HG02642 (cell line): ENCODE measurements around the gene TNNI2.
"Not testable (repeated sequence)": the region's sequence is repeated elsewhere in the genome, so short reads cannot be mapped to it uniquely, and the experiment has no call there.

ENCODE experiments used
- ATAC-seq: cut with Tn5 transposase; IDR thresholded peaks from one replicate; pipeline ENCODE4 v1.9.1; 2021; ENCODE audit warnings: mild to moderate bottlenecking; ENCODE audit not compliant: unreplicated experiment, poor library complexity

Gene TNNI2

DNA sequence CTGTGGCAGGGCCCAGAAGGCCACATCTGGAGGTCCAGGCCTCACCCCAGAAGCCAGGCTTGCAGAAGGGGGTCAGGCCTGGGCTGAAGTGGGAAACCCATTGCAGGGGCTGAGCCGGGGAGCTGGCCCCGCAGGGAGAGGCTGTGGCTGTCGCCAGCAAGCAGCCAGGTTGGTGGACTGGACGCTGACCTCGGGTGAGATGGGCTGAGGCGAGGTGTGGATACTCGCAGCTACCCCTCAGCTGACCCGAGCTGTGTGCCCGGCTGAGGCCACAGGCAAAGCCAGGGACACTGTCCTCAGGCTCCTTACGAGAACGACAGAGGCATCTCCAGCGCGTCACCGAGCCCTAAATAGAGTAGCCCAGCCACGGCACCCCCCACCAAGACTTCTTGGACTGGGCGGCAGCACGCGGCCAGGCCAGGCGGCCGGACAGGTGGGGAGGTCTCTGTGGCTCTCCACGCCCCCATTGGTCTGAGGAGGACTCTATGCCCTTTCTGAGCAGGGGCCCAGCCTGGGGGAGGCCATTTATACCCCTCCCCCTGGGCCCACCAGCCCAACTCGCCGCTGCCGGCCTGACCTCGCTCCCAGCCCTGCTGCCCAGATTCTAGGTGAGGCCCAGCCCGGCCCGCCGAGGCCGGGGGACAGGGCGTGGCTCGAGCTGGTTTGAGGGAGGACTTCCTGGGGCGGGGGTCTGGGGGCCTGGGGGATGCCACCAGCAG, at the start of gene TNNI2:
TSS of gene TNNI2 (plus strand) at position 556 of the 719 bp plus-strand sequence. CDS start 716 bp downstream, outside the sequence.
- ATAC-seq, result no peak

DNA sequence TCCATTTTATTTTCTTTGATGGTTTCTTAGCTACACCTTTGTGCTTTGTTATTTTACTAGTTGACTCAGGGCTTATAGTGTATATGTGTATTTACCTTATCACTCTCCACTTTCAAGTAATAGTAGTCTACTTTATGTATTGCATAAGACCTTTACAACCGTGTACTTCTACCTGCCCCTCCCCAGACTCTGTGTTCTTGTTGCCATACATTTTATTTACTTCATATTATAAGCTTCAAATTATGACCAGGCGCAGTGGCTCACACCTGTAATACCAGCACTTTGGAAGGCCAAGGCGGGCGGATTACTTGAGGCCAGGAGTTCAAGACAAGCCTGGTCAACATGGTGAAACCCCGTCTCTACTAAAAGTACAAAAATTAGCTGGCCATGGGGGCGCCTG, 46.9 kb upstream of the TNNI2 start:
- no peak for ATAC-seq

DNA sequence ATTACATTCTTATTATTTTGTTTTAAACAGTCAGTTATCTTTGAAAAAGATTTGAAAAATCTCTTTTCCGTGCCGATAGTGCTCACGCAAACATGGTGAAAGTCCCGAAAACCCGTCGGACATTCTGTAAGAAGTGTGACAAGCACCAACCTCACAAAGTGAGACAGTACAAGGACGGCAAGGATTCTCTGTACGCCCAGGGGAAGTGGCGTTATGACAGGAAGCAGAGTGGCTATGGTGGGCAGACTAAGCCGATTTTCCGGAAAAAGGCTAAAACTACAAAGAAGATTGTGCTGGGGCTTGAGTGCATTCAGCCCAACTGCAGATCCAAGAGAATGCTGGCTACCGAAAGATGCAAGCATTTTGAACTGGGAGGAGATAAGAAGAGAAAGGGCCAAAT, 46.3 kb upstream of the TNNI2 start:
- no peak for ATAC-seq

DNA sequence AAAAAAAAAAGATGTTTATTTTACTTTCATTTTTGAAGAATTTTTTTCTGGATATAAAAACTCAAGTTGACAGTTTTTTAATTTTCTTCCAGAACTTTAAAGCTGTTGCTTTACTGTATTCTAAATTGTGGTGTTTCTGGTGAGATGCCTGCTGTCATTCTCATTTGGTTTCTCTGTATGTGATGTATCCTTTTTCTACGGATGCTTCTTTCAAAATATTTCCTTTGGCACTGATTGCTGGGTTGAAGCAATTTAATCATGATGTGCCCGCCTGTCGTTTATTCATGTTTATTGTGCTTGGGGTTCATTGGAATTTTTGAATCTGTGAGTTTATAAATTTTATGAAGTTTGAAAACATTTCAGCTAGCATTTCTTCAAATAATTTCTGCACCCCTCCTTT, 45.7 kb upstream of the TNNI2 start:
- ATAC-seq, result no peak

DNA sequence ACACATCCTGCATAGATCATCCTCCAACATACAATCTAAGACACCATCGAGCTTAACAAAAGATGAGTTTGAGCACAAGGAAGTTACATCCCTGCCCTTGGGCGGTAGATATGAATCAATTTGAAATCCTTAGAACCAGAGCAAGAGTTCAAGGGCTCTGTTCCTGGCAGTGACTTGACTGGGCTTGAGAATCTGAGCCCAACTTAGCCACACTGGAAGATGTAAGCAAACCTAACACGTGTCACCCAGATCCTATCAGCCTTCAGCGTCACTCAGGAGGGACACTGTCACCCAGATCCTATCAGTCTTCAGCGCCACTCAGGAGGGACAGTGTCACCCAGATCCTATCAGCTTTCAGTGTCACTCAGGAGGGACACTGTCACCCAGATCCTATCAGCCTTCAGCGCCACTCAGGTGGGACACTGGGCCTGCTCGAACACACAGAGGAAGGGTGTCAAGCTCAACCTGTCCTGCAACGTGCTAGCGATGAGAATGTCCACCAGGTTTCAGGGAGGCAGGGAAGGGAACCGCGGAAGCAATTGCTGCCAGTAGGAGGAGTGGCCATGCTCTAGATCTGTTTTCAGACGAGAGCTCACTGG, 42.3 kb upstream of the TNNI2 start:
- no peak for ATAC-seq

DNA sequence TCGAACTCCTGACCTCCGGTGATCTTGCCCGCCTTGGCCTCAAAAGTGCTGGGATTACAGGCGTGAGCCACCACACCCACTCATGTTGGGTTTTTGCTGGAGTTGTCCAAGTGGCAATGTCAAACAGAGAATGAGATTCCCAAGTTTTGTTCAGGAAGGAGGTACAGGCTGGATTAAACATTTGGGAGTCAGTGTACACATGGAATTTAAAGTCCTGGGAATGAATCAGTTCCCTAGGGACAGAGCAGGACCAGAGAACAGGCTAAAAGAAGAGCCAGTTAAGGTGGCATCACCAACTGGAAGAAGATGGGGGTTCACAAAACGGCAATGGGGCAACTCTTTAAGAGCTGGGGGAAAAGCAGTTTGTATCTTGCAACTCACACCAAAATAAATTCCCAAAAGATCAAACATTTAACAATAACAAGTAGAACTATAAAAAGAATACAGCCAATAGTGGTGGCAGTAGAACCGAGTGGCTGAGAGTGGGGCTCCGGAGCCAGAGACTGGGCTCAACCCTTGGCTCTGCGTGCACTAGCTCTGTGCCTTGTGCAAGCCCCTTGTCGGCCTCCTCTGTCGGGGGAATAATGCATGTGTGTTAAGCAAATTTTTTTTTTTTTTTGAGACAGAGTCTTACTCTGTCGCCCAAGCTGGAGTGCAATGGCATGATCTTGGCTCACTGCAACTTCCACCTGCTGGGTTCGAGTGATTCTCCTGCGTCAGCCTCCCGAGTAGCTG, 41.2 kb upstream of the TNNI2 start:
- ATAC-seq, result no peak

DNA sequence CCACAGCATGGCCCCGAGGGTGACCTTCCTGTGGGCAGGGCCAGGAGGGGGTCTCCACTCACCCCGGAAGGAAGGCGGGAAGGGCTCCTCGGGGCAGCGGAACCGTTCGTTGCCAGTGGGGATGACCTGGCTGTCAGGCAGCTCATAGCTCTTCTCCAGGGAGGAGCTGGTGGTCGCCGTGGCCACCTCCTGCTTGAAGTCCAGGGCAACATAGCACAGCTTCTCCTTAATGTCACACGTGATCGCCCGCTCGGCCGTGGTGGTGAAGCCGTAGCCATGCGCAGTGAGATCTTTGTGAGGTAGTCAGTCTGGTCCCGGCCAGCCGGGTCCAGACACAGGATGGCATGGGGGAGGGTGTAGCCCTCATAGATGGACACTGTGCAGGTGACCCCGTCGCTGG, 35.5 kb upstream of the TNNI2 start:
- no peak for ATAC-seq

DNA sequence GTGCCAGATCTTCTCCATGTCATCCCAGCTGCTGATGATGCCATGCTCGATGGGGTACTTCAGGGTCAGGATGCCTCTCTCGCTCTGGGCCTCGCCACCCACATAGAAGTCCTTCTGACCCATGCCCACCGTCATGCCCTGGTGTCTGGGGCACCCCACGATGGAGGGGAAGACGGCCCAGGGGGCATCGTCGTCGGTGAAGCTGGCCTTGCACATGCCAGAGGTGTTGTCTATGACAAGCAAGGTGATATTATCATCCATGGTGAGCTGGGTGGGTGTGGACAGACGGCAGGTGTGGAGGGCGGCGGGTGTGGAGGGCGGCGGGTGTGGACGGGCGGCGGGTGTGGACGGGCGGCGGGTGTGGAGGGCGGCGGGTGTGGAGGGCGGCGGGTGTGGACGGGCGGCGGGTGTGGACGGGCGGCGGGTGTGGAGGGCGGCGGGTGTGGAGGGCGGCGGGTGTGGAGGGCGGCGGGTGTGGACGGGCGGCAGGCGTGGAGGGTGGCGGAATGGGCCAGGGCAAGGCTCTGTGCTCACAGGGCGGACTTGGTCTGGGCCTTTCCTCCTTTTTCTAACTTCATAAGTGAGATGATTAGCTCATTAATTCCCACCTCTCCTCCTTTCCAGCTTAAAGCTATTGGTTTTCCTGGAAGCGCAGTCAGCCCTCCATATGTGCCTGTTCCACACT, 34.8 kb upstream of the TNNI2 start:
- ATAC-seq, result not testable (repeated sequence)

DNA sequence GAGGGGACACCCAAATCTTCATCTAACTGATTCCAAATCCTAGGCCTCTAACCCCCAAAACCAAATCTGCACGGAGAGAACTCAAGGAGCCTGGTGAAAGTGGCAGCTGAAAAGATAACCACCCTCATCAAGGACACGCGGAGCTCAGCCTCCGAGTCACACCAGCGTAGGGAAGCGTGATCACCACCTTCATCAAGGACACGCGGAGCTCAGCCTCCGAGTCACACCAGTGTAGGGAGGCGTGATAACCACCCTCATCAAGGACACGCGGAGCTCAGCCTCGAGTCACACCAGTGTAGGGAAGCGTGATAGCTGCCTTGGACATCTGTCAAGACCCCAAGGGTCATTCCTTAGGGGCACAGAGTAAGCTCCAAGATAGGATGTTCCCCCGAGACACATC, 33.3 kb upstream of the TNNI2 start:
- ATAC-seq, result no peak

DNA sequence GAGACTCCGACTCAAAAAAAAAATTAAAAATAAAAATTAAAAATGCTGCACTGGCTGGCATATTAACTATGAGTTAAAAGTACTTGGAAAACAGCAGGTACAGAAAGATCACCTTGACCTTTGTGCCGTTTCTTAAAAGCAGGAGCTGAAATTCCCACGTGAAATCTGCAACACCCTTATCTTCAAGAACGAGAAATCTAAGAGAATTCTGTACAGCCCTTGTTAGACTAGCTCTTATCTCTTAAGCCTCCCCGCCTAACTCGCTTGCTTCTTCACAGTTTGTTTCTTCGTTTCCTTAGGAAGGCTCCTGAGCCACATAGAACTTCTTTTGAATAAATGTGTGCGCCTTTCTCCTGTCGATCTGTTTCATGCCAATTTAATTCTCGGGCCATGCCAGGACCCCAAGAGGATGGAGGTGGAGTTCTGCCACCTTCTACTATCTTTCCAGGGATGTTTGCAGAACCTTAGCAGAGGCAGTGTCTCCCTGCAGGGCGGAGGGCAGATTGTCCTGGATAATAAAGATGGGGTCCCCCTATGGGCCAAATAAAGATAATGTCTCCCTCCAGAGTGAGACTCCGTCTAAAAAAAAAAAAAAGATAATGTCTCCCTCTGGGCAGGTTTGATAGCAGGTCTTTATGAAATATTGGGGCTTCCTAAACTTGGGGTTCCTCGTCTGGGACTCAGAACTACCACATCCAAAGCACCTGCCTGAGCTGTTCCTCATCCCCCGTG, 31.4 kb upstream of the TNNI2 start:
- ATAC-seq, result no peak

DNA sequence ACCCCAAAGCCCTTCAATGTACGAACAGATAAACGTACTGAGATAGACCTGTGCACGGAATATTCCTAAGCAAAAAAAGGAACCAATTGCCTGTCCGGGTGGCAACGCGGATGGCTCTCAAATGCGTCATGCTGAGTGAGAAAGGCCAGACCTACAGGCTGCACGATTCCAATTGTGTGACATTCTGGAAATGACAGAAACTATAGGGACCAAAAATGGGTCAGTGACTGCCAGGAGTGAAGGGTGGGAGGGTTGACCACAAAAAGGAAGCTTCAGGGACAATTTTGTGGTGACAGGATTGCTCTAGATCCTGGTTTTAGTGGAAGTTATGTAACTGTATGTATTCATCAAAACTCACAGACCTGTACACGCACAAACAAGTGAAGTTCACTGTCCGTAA, 28.0 kb upstream of the TNNI2 start:
- ATAC-seq, result no peak

DNA sequence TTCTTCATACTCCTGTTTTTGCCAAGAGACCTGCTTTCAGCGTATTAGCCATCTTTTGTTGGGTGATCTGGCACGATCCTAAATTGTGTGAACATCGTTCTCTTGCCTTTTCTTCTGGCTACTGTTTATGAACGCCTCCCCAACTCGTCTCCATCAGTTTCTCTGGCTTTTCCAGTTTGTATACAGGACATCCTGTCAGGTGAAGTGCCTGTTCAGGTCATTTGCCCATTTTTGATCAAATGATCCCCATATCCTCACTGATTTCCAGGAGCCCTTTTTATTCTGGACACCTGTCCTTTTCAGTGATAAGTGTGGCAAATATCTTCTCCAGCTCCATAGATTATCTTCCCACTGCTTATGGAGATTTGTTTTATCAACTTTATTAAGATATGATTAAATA, 26.5 kb upstream of the TNNI2 start:
- ATAC-seq, result no peak

DNA sequence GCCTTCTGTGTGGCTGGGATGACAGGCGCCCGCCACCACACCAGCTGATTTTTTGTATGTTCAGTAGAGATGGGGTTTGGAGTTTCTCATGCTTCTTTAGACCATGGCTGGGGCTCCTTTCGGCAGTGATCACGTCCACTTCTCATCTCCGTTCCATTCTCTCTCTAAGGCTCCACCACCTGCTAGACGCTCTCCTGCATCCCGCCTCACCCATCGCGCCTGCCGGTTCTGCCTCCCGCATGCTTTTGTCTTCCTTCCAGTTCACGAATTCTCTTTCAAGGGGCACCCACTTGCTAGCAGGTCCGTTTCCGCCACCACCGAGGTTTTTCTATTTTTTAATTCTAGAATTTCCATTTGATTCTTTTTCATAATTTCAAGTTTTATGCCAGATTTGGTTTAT, 26.0 kb upstream of the TNNI2 start:
- no peak for ATAC-seq

DNA sequence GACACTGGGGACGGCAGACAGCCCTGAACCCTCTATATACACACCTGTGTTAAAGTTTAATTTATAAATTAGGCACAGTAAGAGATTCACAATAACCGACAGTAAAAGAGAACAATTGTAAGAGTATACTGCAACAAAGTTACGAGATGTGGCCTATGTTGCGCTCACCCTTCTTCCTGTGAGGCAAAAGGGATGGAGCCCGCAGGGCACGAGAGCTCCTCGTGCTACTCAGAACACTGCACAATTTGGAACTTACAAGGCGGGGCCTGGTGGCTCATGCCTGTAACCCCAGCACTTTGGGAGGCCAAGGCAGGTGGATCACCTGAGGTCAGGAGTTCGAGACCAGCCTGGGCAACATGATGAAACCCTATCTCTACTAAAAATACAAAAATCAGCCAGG, 25.4 kb upstream of the TNNI2 start:
- not testable (repeated sequence) for ATAC-seq

DNA sequence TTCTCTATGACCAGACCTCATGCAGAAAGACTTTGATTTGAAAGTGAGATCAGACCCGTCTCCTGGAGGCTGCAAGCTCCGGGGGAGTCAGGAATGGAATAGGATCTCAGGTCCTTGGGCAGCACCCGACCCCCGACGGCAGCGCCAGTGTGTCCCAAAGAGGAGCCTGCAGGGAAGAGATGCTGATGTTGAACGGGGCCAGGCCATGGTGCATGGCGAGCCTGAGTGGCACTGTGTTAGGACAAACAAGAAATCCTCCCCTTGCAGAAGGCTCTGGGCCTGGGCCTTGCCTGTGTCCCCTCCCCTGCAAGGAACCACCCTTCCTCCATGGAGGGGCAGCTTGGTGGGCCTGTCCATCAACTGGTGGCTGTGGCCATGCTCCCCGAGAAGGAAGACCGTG, 24.1 kb upstream of the TNNI2 start:
- no peak for ATAC-seq

DNA sequence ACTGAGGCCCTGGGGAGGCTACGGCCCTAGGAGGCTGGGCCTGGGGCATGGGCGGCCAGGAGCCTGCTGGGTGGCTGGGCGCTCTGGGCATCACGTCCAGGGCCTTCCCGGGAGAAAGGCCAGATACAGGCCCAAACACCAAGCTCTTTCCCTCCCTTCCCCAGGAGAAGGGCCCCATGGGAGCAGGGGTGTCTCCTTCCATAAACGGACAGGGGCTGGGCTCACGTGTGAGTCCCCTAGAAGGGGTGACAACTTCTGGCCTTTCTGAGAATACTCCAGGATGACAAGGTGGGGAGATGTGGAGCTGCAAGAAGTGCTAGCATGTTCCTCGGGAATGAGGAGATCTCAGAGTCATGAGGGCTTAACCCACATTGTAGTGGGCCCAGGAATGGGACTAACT, 23.5 kb upstream of the TNNI2 start:
- ATAC-seq, result no peak

DNA sequence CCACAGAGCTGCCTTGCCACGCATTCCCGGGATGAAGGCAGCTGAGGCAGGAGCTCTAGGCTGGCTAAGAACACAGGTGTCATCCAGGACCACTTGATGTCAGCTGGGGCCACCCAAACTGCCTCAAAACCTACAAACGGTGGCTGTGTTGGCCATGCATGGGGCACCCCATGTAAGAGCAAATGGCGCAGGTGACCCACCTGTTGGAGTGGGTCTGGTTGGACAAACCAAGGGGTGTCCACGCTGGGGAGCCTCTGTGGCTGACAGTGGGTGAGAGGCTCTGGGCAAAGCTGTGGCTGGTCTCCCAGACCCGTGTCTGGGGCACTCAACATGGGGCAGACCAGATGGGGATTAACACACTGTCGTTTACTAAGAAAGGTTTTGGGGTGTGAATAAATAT, 23.0 kb upstream of the TNNI2 start:
- no peak for ATAC-seq

DNA sequence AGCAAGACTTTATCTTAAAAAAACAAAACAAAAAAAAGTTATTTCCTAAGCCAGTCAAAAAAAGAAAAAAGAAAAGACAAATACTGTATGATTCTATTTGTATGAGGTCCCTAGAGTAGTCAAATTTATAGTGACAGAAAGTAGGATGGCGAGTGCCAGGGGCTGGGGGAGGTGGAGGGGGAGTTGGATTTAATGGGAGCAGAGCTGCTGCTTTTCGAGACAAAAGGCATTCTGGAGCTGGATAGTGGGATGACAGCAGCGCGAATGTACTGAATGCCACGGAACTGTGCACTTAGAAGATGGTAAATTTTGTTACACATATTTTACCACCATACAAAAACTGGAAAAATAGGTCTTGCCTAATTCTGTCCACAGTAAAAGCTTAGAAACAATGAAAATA, 21.8 kb upstream of the TNNI2 start:
- ATAC-seq, result no peak

DNA sequence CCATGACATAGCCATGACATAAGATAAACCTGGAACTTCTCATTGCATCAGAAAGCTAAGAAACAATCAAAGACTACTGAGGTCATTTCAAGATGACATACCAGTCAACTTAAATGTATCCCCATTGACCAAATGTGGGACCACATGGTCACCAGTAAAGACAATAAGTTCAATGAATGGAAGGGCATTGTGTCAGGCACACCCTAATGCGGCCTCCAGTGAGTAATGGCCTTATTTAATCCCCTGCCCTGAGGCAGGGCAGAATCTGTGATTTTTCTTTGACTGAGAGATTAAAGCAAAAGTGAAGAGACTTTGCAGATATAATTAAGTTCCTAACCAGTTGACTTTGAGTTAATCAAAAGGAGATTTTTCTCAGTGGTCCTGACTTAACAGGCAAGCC, 21.3 kb upstream of the TNNI2 start:
- ATAC-seq, result no peak

DNA sequence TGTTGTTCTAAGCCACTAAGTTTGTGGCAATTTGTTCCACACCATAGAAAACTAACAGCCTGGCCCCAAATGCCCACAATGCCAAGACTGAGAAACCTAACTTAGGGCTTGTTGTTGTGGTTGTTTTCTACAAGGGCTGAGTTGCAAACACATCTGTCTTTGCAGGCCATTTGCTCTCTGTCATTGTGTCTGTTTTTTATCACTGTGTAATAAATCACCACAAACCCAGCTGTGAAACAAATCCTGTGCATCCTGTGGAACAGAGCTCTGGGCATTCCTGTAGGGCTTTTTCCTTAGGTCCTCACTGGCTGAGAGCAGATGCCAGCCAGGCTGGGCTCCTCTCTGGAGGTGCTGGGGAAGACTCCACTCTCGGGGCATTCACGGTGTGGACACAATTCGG, 19.7 kb upstream of the TNNI2 start:
- ATAC-seq, result no peak
